ENCODE data around the gene DAPK1. TPM values are rescaled to one million over a fixed set of nuclear protein-coding genes. Genes with fewer than 3 reads are reported as not detected.
A peak's percentile ranks its signal among the peaks of the same experiment; 100 is the strongest.

The DAPK1 gene
- total RNA-seq, 4 donors from 2014 or later: 19.1 to 44.8 (median 40.4) TPM

GRCh38 chr9:87567983-87568382, 70.3 kb downstream of the DAPK1 start:
- Histone ChIP-seq H3K4me1 (peaks cover 0 to 6% of the 10 kb centered on the region in 2 donors), H3K27ac (no peak overlapping the region), H3K27me3 (no peaks in the 10 kb centered on the region), H3K9me3 (no peaks in the 10 kb centered on the region), H3K36me3 (no peaks in the 10 kb centered on the region), H3K4me3 (no peak overlapping the region)
- intact Hi-C loops (cut with DNase I; ENCODE audit: low total_unique reads): no loop called here
- DNase-seq: no peak
- TF ChIP-seq POLR2A (IDR thresholded peaks at IDR 0.05): no peak
- no peak for TF ChIP-seq CTCF (IDR thresholded peaks at IDR 0.05)

- TF ChIP-seq CTCF (IDR thresholded peaks at IDR 0.05): no peak
- no peak for TF ChIP-seq POLR2A (IDR thresholded peaks at IDR 0.05)
- H3K27ac ChIP-seq: no peak overlapping the region
- H3K4me1 ChIP-seq: peaks cover 0 to 6% of the 10 kb centered on the region in 2 donors
- no peaks in the 10 kb centered on the region for H3K27me3 ChIP-seq
- DNase-seq: no peak
- no peaks in the 10 kb centered on the region for H3K36me3 ChIP-seq
- no peak overlapping the region for H3K4me3 ChIP-seq
- H3K9me3 ChIP-seq: no peaks in the 10 kb centered on the region
- intact Hi-C loops (cut with DNase I; ENCODE audit: low total_unique reads): no loop called here
Measured at GRCh38 chr9:87568401-87568800, 70.7 kb downstream of the DAPK1 start.

- H3K27me3 ChIP-seq: no peaks in the 10 kb centered on the region
- H3K9me3 ChIP-seq: no peaks in the 10 kb centered on the region
- peak overlapping the region in 1 of 2 donors; percentile 21 for H3K27ac ChIP-seq
- TF ChIP-seq CTCF (IDR thresholded peaks at IDR 0.05) (no peak), POLR2A (IDR thresholded peaks at IDR 0.05) (no peak)
- H3K36me3 ChIP-seq: no peaks in the 10 kb centered on the region
- peaks cover 0 to 6% of the 10 kb centered on the region in 2 donors for H3K4me1 ChIP-seq
- H3K4me3 ChIP-seq: no peak overlapping the region
- no peak for DNase-seq
- intact Hi-C loops (cut with DNase I; ENCODE audit: low total_unique reads): no loop called here
Measured at GRCh38 chr9:87569008-87569509, 71.4 kb downstream of the DAPK1 start.

- no peak for TF ChIP-seq POLR2A (IDR thresholded peaks at IDR 0.05)
- no peak for TF ChIP-seq CTCF (IDR thresholded peaks at IDR 0.05)
- intact Hi-C loops (cut with DNase I; ENCODE audit: low total_unique reads): no loop called here
- Histone ChIP-seq H3K36me3 (no peaks in the 10 kb centered on the region), H3K27me3 (no peaks in the 10 kb centered on the region), H3K4me1 (peaks cover 0 to 6% of the 10 kb centered on the region in 2 donors), H3K4me3 (no peak overlapping the region), H3K9me3 (no peaks in the 10 kb centered on the region), H3K27ac (peak overlapping the region in 1 of 2 donors; percentile 48)
- DNase-seq: peak in 1 of 2 donors; percentile 39
Measured at GRCh38 chr9:87569518-87569917, 71.9 kb downstream of the DAPK1 start.

GRCh38 chr9:87570000-87570908, 72.6 kb downstream of the DAPK1 start:
- Histone ChIP-seq H3K4me1 (peaks cover 0 to 6% of the 10 kb centered on the region in 2 donors), H3K36me3 (no peaks in the 10 kb centered on the region), H3K27me3 (no peaks in the 10 kb centered on the region), H3K9me3 (no peaks in the 10 kb centered on the region), H3K27ac (peak overlapping the region in 1 of 2 donors; percentile 48), H3K4me3 (no peak overlapping the region)
- intact Hi-C loops (cut with DNase I; ENCODE audit: low total_unique reads): no loop called here
- DNase-seq: no peak
- TF ChIP-seq CTCF (IDR thresholded peaks at IDR 0.05) (no peak), POLR2A (IDR thresholded peaks at IDR 0.05) (no peak)
